ENCODE data around the gene LPXN.

- no peak for TF ChIP-seq CTCF (IDR thresholded peaks at IDR 0.05)
- TF ChIP-seq POLR2AphosphoS5 (IDR thresholded peaks at IDR 0.05; ENCODE audit: low read depth, low read length) = no peak
- TF ChIP-seq SIN3A (IDR thresholded peaks at IDR 0.05; ENCODE audit: borderline replicate concordance, insufficient read depth, low read depth, low read length) = no peak
- TF ChIP-seq REST (IDR thresholded peaks at IDR 0.05; ENCODE audit: insufficient read depth in 1 of 2, low read depth in 2 of 2, low read length in 1 of 2) = no peak
Observed at GRCh38 chr11:58594826-58595225, 19.2 kb upstream of the LPXN start.

All from Panc1 (cell line).